NCI-H2107 (cell line): ENCODE data around the gene C14orf39.
"Not testable (repeated sequence)": the region's sequence is repeated elsewhere in the genome, so short reads cannot be mapped to it uniquely, and the experiment has no call there.

Source experiments
- DNase-seq: peaks from one replicate; lab custom pipeline; 2025; lab: John Stamatoyannopoulos, UW

C14orf39 gene

GRCh38 chr14:60488175-60488574 lies 2.3 kb upstream of the C14orf39 start:
- DNase-seq = no peak

GRCh38 chr14:60487211-60487610 lies 1.3 kb upstream of the C14orf39 start:
- DNase-seq = no peak

- no peak for DNase-seq
These were observed 736 bp downstream of the C14orf39 start for GRCh38 chr14:60485057-60485597.

- DNase-seq = no peak
These were observed 3.1 kb downstream of the C14orf39 start for GRCh38 chr14:60482743-60483142.

- not testable (repeated sequence) for DNase-seq
These were observed 5.6 kb downstream of the C14orf39 start for GRCh38 chr14:60480248-60480647.

- DNase-seq = no peak
These were observed 30.0 kb downstream of the C14orf39 start for GRCh38 chr14:60455875-60456274.

GRCh38 chr14:60430276-60430675 lies 55.6 kb downstream of the C14orf39 start:
- no peak for DNase-seq

GRCh38 chr14:60420050-60420449 lies 65.8 kb downstream of the C14orf39 start:
- no peak for DNase-seq

GRCh38 chr14:60397550-60397949 lies 88.3 kb downstream of the C14orf39 start:
- not testable (repeated sequence) for DNase-seq

- no peak for DNase-seq
These were observed 89.0 kb downstream of the C14orf39 start for GRCh38 chr14:60396718-60397343.
